Neural progenitor cell (in vitro differentiated cells): ENCODE measurements around the gene XYLT1.

Source experiments
- EZH2phosphoT487 ChIP-seq: fragments of 200-600 bp; sonication (generic); IDR thresholded peaks from 2 replicates; pipeline ENCODE4 v1.6.1; 2017; ENCODE audit warnings: antibody characterized with exemption
- TF ChIP-seq, protein P1 (sequence below): fragments of 200-600 bp; sonication (generic); IDR thresholded peaks from 2 replicates; pipeline ENCODE4 v1.5.1; 2017; ENCODE audit warnings: antibody characterized with exemption, mild to moderate bottlenecking

DNA sequence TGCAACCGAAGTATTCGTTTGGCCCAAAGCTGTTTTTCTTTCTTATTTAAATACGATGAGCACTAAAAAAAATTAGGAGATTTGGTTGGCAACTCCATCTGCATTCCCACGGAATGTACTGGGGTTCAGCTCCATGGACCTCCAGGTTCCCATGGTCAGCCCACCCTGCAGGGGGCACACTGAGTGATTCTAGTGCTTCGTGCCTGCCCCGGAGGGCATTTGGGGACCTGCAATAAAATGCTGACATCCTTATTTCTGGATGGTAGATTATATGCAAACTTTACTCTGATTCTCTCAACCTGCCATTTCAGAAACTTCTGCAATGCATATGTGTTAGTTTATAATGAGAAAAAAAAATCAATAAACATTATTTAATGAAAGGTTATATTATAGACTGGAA, 339.4 kb downstream of the XYLT1 start:
- TF ChIP-seq, protein P1, sequence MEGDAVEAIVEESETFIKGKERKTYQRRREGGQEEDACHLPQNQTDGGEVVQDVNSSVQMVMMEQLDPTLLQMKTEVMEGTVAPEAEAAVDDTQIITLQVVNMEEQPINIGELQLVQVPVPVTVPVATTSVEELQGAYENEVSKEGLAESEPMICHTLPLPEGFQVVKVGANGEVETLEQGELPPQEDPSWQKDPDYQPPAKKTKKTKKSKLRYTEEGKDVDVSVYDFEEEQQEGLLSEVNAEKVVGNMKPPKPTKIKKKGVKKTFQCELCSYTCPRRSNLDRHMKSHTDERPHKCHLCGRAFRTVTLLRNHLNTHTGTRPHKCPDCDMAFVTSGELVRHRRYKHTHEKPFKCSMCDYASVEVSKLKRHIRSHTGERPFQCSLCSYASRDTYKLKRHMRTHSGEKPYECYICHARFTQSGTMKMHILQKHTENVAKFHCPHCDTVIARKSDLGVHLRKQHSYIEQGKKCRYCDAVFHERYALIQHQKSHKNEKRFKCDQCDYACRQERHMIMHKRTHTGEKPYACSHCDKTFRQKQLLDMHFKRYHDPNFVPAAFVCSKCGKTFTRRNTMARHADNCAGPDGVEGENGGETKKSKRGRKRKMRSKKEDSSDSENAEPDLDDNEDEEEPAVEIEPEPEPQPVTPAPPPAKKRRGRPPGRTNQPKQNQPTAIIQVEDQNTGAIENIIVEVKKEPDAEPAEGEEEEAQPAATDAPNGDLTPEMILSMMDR = peak; percentile 34
- no peak for TF ChIP-seq EZH2phosphoT487
